GM19324 (cell line): ENCODE data around the gene MYO15A.

Experiments used
- ATAC-seq: cut with Tn5 transposase; IDR thresholded peaks from one replicate; pipeline ENCODE4 v1.9.1; 2021; ENCODE audit warnings: mild to moderate bottlenecking, moderate library complexity; ENCODE audit not compliant: unreplicated experiment, low FRiP score

Gene MYO15A

DNA sequence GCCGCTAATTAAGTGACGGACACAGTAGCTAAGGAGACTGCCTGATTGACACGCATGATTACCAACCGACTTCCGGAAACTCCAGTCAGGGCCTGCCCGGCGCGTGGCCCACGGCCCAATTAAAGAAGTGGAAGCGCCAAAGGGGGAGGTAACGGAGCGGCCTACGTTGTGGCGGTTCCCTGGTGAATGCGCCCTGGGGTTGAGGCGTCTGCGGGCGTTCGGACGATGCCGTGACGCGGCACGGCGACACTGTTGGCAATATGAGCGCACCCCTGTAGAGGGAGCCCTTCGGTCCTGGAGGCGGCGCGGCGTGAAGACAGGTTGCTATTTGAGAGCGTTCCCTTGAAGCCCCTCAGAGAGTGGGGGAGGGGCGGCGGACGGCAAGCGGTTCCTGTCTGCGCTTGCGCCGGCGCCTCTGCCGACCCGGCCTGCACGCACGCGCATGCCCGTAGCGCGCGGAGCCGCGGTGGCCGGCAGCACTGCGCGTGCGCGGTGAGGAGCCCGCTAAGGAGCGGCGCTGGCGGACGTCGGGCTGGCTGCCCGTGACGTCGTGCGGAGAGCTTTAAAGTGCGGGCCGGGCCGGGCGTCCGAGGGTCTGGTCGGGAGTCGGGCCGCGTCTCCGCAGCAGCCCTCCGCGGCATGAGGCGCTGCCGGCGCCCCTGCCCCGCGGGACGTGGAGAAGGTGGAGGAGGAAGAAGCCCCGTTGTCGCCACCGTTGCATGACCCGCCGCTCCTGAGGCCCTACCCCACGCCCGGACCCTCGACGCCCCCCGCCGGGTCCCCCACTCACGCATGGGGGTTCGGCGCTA, 75.0 kb downstream of the MYO15A start, which contains the start of gene ALKBH5:
Gene ALKBH5 (plus strand): TSS at position 495 of the 809 bp plus-strand sequence. CDS start 416 bp downstream, outside the sequence.
- peak; percentile 86 for ATAC-seq

DNA sequence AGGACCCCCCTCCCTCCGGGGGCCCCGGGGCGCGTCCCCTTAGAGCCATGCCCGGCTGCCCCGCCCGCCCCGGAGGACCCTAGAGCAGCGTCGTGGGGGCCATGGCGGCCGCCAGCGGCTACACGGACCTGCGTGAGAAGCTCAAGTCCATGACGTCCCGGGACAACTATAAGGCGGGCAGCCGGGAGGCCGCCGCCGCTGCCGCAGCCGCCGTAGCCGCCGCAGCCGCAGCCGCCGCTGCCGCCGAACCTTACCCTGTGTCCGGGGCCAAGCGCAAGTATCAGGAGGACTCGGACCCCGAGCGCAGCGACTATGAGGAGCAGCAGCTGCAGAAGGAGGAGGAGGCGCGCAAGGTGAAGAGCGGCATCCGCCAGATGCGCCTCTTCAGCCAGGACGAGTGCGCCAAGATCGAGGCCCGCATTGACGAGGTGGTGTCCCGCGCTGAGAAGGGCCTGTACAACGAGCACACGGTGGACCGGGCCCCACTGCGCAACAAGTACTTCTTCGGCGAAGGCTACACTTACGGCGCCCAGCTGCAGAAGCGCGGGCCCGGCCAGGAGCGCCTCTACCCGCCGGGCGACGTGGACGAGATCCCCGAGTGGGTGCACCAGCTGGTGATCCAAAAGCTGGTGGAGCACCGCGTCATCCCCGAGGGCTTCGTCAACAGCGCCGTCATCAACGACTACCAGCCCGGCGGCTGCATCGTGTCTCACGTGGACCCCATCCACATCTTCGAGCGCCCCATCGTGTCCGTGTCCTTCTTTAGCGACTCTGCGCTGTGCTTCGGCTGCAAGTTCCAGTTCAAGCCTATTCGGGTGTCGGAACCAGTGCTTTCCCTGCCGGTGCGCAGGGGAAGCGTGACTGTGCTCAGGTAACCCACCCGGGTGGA, 75.8 kb downstream of the MYO15A start:
- ATAC-seq: no peak

DNA sequence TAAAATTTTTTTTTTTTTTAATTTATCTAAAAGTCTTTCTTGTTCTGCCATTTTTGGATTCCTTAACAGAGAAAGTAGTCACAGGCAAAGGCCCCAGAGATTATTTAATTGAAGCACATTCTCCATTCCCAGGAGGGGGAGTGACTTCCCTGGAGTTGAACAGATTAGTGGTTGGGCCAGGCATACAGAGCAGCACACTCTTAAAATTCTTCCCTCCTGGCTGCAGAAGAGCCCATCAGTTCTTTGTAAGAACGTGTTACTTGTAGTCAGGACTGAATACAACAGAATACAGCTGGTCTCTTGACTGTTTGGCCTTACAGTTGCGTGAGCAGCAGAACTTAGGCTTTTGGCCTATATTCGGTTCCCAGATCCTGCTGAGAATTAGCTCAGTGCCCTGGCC, 76.8 kb downstream of the MYO15A start:
- ATAC-seq: no peak

DNA sequence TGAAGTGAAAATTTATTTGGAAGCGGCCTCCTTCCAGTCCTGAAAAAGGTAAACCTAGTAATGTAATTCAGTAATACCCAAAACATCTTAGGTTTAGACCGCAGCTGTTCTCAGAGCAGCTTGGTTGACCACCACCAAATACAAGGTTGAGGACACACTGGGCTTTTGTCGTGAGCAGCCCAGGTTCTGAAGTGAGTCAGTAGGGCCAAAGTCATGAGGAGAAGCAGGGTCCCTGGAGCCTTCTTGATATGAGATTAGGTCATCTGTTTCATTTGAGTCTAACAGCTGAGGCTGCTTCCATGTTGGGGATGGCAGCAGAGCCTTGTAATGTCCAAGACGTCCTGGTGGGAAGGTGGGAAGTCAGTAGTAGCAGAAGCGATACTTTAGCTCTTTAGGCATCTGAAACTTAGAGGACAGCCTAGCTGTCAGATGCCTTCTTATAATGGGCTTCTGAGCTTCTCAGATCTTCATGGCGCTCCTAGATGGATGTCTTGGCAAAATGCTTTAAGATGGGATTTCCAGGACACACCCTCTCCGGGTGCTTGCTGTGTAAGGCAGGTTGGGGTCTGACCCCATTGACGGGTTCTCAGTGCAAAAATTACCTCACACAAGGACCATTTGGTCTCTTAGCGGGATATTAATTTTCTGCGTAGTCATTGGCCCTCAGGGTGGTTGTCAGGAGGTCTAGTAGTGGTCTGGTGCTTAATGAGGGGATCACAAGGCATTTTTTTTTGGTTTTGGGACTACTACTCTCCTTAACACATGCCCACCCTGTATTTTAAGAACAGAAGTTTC, 77.5 kb downstream of the MYO15A start:
- no peak for ATAC-seq

DNA sequence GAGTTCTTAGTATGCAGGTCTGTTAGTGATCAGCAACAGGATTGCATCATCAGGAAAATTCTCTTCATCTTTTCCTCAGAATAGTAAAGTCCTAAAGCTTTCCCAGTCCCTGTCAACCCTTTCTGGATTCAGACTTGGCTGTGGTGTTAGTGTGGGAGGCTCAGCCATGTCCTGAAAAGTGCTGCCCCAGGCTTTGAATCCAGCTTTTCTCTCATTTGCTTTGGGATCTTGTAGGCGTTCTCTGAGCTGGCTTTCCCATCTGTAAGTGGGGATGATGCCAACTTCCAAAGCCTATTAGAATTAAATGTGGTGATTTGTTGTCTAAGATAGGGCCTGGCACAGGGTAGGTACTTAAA, 78.0 kb downstream of the MYO15A start:
- ATAC-seq: no peak

DNA sequence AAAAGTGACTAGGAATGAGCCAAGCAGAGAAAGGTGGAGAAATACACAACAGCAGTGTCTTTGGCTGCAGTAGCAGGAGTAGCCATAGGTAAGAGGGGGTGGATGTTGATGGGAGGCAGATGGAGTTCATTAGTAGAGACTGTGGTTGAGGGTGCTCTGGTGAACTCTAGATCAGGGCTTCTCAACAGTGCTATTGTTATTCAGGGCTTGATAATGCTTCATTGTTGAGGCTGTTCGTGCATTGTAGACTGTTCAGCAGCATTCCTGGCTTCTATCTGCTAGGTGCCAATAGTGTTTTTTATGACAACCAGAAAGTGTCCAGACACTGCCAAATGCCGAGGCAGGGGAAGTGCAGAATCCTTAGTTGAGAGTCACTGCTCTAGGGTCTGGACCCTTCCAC, 78.7 kb downstream of the MYO15A start:
- ATAC-seq: no peak

DNA sequence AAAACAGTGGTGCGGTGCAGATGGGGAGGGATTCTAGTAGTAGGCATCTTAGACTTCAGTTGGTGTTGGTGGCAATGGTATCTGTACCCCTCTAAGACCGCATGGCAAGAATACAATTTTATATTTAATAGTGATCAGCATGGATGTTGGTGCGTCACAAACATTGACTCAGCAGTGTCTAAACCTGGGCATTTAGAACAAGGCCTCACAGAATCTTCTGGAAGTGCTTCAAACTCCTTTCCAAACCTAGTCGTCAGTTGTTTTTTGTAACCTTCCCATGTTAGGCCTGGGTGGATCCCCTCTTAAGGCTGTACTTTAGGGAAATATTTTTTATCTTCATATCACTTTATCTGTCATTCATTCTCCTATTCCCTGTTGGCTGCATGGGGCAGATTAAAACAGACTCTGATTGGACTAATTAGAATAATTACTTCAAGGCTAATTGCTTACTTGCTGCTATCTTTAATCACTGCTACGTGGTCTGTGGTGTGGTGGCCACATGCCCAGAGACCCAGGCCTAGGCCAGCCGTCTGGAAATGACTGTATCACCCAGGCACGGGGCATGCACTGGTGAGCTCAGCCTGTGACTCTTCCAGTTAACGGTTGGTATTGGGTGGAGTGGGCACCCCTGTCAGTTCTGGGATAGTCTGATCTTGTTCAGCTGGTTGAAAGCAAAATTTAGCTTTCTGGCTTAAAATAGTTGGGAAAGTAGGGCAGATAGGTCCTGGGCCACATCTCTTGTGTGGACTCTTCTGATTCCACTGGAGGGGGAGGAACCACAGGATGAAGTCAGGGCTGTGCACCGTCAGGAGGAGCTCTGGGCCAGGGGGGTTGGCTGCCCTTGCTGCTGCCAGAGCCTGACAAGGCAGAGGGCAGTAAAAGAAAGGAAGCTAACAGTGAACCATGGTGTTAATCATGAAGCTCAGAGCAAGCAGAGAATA, 79.5 kb downstream of the MYO15A start:
- ATAC-seq: no peak

DNA sequence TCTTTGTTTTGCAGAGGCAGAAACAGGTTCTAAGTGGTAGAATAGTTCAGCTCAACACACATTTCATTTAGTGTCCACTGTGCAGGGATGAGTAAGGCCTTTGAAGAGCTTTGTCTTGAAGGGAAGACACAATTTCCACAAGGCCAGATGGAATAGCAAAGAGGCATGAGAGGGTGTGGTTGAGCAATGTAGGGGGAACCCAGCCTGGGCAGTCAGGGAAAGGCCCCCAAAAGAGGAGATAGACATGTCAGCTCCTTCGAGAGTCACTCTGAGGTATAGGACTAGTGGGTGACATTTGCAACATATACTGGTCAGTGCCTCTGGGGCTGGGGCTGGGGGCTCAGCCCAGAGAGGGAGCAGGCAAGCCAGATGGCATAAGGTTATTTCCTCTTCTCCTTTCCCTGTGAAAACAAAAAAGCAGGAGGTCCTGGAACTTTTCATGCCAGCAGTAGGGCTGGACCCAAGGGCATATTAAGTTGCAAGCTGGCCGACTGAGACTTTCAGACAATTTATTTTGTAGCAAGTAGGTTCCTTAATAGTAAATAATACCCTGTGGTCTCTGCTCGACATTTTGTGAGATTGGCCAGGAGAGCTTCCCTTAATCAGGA, 82.2 kb downstream of the MYO15A start:
- no peak for ATAC-seq

DNA sequence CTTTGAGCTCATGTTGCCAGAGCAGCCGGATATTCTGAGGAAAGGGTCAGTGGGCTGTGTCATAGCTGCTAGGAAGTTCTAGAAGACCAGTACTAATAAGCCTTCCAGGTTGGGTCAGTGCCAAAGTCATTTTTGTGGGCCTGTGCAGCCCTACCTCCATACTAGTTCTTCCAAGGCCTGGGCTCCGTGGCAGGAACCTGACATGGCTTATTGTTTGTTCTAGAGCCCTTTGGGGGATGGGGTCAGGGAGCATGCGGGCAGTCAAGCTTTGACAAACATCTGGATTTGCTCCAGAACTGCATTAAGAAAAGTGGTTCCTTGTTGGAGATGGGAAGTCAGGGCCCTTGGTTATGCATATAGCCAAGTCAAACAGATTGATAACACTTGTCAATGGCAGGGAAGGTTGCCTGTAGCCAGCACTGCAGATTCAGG, 82.7 kb downstream of the MYO15A start:
- no peak for ATAC-seq

DNA sequence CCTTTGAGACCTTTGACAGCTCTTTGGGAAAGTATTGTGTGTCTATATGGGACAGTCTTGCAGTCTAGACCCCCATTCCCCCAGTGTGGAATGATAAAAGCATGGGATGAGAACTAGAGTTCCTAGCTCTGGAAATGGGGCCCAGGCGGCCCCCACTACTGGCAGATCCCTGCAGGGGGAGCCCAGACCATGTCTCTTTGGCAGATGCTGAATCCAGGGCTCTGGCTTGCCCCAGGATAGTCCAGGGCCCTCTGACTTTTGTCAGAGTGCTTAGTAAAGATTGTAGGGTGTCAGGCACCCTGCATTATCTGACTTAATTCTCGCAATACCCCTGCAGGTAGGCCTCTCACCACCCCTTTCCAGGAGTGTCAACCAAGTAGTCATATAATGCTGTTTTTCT, 83.4 kb downstream of the MYO15A start:
- ATAC-seq: no peak

DNA sequence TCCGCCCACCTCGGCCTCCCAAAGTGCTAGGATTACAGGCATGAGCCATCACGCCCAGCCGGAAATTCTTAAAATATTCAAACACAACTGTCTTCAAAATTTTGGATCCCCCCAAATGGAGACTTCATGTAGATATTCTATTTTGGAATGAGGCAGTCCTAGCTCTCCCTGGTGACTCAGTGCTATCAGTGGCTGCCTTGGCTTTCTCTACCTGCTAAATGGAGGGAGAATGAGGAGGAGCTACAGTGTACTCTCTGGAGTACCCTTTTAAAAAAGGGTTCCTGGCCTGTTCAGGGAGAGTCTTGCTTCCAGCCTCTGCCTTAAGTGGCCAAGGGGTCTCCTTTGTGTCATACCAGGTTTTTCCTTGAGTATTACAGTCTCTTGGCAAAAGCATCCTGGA, 85.8 kb downstream of the MYO15A start:
- ATAC-seq: no peak

DNA sequence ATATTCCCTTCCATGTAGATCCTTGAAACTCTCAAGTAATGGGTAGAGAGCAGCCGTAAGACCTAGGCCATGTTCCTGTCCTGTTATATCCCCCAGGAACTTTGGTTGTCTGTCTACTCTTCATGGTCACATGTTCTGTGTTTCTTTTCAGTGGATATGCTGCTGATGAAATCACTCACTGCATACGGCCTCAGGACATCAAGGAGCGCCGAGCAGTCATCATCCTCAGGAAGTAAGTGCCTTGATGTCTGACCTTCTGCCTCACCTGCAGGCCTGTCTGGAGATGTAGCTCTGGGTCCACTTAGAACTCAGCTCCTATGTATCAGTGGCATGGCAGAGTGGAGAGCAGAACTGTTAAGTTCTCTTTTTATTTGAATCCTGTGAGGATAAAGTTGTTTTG, 86.2 kb downstream of the MYO15A start:
- no peak for ATAC-seq

DNA sequence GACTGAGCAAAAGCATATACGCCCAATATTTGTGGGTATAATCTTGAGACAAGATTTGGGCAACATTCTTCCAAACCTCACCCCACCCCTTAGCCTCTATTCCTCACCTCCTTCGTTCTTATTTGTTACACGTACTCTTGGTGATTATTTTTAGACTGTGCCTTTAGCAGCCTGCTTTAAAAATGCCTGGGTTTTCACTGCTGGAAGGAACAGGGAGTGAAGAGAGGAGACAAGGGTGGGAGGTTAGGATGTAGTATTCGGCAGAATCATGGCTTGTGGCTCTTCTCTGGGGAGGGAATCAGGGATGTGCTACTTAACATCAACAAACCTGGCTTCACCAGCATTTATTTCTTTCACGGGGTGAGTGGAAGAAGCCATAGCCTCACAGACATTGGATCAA, 86.7 kb downstream of the MYO15A start:
- ATAC-seq: no peak

DNA sequence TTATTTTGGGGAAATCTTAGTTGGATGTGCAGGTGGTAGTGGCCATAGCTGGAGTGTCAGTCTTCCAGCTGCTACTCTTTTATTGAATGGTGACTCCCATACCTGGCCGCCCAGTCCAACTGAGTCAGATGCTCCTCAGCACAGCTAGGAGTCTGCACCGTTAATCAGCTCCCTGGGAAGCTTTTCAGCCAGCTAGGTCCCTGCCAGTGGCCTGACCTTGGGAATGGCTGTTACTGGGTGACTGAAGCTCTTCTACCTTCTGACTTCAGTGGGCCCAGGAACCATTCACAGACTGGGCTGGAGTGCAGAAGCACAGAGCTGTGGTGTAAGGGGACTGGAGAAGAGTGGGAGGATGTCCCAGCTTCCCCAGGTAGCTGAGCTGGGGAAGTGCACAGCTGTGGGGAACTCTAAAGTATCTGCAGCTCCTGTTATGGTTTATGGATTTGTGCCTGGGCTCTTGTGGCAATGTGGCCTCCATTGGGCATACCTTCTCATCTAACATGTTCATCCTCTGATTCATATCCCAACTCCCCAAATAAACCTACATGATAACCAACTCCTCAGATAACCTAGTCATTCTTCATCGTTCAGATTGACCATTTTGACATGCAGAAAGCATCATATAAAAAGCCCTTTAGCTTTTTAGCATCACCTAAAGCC, 89.1 kb downstream of the MYO15A start:
- ATAC-seq: no peak

DNA sequence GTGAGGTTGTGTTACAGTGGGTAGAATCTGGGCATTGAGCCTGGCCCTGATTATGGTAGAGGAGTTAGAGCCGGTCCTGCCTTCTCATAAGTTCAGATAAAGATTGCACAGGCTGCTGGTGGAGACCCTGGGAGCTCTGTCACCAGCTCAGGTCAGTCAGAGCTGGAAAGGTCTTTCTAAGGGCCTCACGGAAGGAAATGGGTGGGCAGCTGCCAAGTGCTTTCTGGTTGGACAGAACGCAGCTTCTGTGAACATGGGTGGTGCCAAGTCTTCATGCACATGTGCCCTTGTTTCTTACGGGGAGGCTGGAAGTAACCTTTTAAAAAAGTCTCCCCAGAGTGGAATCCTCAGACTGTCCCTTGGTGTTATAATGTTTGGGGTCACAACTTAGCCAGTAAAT, 90.0 kb downstream of the MYO15A start:
- ATAC-seq: no peak

DNA sequence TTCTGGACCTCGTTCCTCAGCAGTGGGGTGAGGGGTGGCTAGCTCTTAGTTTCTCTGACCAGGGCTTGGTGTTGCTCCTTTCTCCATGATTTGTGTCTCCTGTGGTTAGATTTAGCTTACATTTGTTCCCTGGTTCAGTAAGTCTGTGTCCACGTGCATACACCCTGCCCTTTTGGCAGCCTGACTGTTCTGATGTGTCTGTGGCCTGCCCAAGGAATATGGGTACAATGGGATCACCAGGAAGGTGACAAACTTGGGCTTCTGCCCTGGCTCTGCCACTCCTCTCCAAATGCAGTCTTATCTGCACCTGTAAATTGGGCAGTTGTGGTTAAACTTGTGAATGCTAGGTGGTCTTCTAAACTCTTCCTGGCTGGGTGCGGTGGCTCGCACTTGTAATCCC, 92.6 kb downstream of the MYO15A start:
- no peak for ATAC-seq

DNA sequence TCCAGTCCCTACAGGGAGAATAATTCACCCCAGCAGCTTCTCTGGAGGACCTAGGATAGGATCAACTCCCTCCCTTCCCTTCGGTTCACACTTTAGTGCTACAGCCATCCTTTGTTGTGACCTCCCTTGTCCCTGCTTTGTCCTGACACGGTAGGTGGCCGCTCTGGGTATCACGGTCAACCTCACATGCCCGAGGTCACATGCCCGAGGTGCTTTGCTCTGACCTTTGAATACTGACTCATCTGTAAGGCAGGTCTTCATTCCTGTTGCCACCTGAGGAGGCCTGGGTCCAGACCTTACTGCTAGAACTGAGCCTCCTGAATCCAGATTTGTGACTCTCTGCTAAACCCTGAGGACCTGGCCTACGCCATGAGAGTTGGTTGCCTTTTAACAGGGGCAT, 94.8 kb downstream of the MYO15A start:
- ATAC-seq: no peak

DNA sequence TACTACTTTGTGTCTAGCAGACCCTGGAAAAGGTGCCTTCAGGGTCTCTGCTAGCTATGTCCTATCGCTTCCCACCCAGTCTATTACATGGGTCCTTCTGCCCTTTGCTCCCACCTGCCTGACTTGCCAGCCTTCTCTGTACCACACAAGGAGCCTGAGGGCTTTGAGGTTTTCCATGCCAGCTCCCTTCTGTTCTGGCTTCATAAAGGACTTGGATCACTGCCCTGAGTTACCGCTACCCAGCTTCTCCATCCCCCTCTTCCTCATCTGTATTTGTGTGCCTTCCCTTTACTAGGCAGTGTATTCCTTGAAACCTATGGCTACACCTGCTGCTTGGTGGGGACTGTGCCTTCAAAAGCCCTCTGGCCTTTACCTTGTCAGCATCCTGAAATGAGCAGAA, 97.3 kb downstream of the MYO15A start:
- no peak for ATAC-seq

DNA sequence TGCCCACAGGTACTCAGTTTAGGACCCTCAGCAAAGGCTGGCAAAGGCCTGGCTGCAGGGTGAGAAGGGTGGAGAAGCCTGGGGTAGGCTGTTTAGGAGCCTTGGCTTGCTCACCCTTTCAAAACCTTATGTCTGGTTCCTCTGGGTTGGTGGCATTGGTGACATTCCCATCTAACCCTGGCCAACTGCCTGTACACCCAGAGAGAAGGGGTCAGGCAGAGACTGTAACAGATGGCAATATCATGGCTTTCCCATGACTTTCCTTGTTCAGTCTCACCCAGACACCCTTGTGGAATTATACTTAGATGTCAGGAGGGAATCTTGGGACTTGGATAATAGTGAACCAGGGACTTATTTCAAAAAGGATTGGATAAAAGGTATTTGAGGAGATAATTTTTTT, 98.4 kb downstream of the MYO15A start:
- no peak for ATAC-seq
